ENCODE measurements around the gene HSPA2. TPM values are rescaled to one million over a fixed set of nuclear protein-coding genes. Genes with fewer than 3 reads are reported as not detected.

Gene HSPA2
- 13.9 and 20.8 TPM in 2 replicates for polyA plus RNA-seq (2012; rRNA removed)
- 9.4 and 12.4 TPM in 2 replicates for polyA plus RNA-seq (2012; cell fraction: cytosol; rRNA removed)
- polyA plus RNA-seq (2012; cell fraction: nucleus; rRNA removed): 11.4 and 14.2 TPM in 2 replicates

GRCh38 chr14:64540208-64541202, at the start of gene HSPA2:
TSS of gene HSPA2 (plus strand) at chr14:64540741. CDS start at chr14:64540850, 109 bp downstream.
- peak within 1 kb of the TSS; percentile 79 to 94 for H3K27ac ChIP-seq (ENCODE audit: low read depth in 2 of 2, low read length in 1 of 2)
- ChIA-PET POLR2A (interaction anchor here (0.6 to 1.5 kb wide), 11 partner anchors 9 to 562 kb away, joined by 3 to 7 read pairs (median 4); partner anchors contain the start of genes MAX and ZBTB1), CTCF (interaction anchor here (0.6 to 1.5 kb wide), 10 partner anchors 9 to 228 kb away, joined by 3 to 16 read pairs (median 4); partner anchors contain the start of gene AKAP5)
- H3K9me2 ChIP-seq: no peaks in the 10 kb centered on the region
- H3K79me2 ChIP-seq (ENCODE audit: insufficient read depth): no peaks in the 10 kb centered on the region
- peaks cover 23% of the 10 kb centered on the region for H3F3A ChIP-seq (replicated peaks; ENCODE audit: insufficient read depth)
- no peaks in the 10 kb centered on the region for H3K27me3 ChIP-seq (ENCODE audit: insufficient read depth)
- no peaks in the 10 kb centered on the region for H3K36me3 ChIP-seq (replicated peaks in 1 of 2; ENCODE audit: control insufficient read depth in 1 of 2, insufficient read depth in 2 of 2, low read length in 1 of 2)
- H3K4me2 ChIP-seq: peak within 1 kb of the TSS; percentile 70
- H3K4me3 ChIP-seq (ENCODE audit: low read depth in 2 of 2, low read length in 1 of 2): peak within 1 kb of the TSS; percentile 61 to 65
- peak within 1 kb of the TSS; percentile 83 for H3K9ac ChIP-seq
- no peaks in the 10 kb centered on the region for H3K9me3 ChIP-seq
- H2AFZ ChIP-seq (ENCODE audit: low read depth): peak within 1 kb of the TSS; percentile 84
- TF ChIP-seq CTCF (IDR thresholded peaks at IDR 0.05): peak; percentile 73
- peak; percentile 64; the same call in 1 of the 2 replicates for TF ChIP-seq RFX5 (IDR thresholded peaks at IDR 0.05; ENCODE audit: low read length)
- peak; percentile 79 for TF ChIP-seq MXI1 (IDR thresholded peaks at IDR 0.05; ENCODE audit: low read depth, low read length)
- TF ChIP-seq TAF1 (IDR thresholded peaks at IDR 0.05; ENCODE audit: borderline replicate concordance, low read depth, low read length): peak; percentile 89
- TF ChIP-seq JUND (IDR thresholded peaks at IDR 0.05): no peak
- TF ChIP-seq FOXM1 (IDR thresholded peaks at IDR 0.05; ENCODE audit: low read depth): no peak
- TF ChIP-seq REST (IDR thresholded peaks at IDR 0.05; ENCODE audit: low read depth, low read length): 0 out of 2 replicates have a peak, but pooled peaks have one; percentile 19
- TF ChIP-seq PBX3 (IDR thresholded peaks at IDR 0.05): peak; percentile 99
- TF ChIP-seq SIN3A (IDR thresholded peaks at IDR 0.05; ENCODE audit: borderline replicate concordance, low read depth, low read length): peak; percentile 16; the same call in 1 of the 2 replicates
- no peak for TF ChIP-seq GABPA (IDR thresholded peaks at IDR 0.05; ENCODE audit: low read depth)
- TF ChIP-seq MAX (IDR thresholded peaks at IDR 0.05; ENCODE audit: low read depth): peak; percentile 79
- TF ChIP-seq IRF3 (IDR thresholded peaks at IDR 0.05; ENCODE audit: low read depth, low read length): peak; percentile 80
- TF ChIP-seq NRF1 (IDR thresholded peaks at IDR 0.05; ENCODE audit: low read depth, low read length): peak; percentile 9; the same call in 1 of the 2 replicates
- peak; percentile 64 for TF ChIP-seq RAD21 (IDR thresholded peaks at IDR 0.05; ENCODE audit: low read length)
- peak; percentile 99 for TF ChIP-seq POLR2AphosphoS5 (IDR thresholded peaks at IDR 0.05; ENCODE audit: low read depth, low read length)
- TF ChIP-seq CHD2 (IDR thresholded peaks at IDR 0.05; ENCODE audit: low read length, partially characterized antibody): peak; percentile 55
- TF ChIP-seq SMC3 (IDR thresholded peaks at IDR 0.05; ENCODE audit: low read depth, low read length): peak; percentile 87
- TF ChIP-seq GATA2 (CRISPR knock-in tag; IDR thresholded peaks at IDR 0.05): no peak
- H4K20me1 ChIP-seq (ENCODE audit: insufficient read depth): no peaks in the 10 kb centered on the region
- peaks cover 0 to 5% of the 10 kb centered on the region in 2 experiments; a peak in 2 of 4 replicates for H3K4me1 ChIP-seq (ENCODE audit: control insufficient read depth in 1 of 2, insufficient read depth in 2 of 2, low read depth in 1 of 2, low read length in 1 of 2)
- WGBS (ENCODE audit: low lambda C conversion rate): 26% methylated on average over 51 of the region's 79 CpGs
- DNase-seq: peak; percentile 98
